Stimulated activated CD8-positive, alpha-beta memory T cell treated with anti-CD3 and anti-CD28 coated beads, Interleukin-12 subunit alpha, Interleukin-12 subunit beta, amount 100 ng/mL, for 24 hours (primary cell): Measurements from ENCODE around the gene KNSTRN.

Experiments
- DNase-seq: peaks from one replicate; pipeline ENCODE4 v3.0.0-alpha.2; 2020; ENCODE audit errors: extremely low read depth

KNSTRN gene

DNA sequence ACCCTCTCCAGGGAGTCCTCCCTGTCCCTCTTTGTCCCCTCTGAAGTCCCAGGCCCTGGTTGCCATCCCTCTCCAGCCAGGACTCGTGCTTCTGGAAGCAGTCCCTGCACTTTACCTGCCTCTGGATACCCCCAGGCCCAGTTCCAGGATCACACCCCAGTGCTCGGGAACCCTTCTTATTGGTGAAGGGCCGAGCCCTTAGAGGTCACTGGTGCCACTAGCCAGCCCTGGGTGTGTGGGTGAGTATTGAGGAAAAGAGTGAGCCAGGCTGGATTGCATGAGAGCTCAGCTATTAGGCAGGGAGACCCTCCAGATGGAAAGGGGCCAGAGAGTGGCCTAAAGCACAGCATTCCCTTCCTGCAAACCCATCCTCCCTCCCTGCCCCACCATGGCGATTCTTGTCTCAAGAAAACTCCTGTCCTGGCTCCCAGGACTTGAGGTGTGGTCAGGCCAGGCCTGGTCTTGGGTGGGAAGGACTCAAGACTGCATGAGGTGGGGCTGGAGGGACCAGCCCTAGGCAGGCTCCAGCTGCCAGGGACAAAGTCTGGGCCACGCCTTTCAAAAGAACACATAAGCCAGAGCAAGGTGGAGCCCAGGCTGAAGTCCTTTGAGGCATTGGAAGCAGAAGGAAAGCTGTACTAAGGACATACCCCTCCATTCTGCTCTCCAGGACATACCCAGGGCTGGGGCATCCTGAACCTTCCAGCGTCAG lies 36.5 kb upstream of the KNSTRN start:
- no peak for DNase-seq

DNA sequence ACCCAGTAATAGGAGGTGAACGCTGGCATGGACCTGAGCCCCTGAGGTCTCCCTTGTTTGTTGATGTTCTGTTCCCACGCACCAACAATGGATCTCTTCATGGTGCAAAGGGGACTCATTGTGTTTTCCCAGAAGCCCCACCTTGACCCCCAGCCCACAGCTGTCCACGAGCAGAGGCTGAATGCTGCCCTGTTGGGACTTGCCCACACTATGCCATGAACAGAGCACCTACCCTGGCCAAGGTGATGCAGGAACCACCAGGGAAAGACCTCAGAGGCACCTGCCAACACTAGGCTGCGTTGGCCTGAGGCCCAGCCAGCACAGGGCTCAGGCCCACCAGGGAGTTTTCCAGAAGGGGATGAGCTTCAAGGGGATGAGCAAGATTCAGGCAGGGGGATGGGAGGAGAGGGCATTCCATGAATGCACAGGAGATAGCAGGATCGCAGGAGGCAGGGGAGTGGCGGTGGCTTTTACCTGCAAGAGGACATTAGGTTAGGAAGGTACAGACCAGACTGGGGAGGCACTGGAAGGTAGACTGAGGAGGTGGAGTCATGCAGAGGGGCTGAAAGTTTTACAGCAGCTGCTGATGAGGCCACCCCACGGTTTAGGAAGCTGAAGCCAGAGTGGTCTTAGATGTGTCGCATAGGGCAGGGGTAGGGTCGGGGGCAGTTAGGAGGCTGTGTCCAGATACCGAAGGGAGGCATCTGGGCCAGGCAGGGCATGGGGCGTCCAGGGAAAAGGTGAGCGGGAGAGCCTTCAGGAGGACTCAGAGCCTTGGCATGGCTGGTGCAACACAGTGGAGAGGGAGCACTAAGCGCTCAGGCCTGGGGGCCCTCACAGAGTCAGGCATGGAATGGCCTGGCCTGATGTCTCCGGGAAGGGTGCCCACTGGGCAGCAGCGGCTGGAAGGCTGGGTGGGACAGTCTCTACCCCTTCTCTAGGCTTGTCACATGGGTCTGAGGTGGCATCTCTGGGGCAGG lies 35.7 kb upstream of the KNSTRN start:
- no peak for DNase-seq

DNA sequence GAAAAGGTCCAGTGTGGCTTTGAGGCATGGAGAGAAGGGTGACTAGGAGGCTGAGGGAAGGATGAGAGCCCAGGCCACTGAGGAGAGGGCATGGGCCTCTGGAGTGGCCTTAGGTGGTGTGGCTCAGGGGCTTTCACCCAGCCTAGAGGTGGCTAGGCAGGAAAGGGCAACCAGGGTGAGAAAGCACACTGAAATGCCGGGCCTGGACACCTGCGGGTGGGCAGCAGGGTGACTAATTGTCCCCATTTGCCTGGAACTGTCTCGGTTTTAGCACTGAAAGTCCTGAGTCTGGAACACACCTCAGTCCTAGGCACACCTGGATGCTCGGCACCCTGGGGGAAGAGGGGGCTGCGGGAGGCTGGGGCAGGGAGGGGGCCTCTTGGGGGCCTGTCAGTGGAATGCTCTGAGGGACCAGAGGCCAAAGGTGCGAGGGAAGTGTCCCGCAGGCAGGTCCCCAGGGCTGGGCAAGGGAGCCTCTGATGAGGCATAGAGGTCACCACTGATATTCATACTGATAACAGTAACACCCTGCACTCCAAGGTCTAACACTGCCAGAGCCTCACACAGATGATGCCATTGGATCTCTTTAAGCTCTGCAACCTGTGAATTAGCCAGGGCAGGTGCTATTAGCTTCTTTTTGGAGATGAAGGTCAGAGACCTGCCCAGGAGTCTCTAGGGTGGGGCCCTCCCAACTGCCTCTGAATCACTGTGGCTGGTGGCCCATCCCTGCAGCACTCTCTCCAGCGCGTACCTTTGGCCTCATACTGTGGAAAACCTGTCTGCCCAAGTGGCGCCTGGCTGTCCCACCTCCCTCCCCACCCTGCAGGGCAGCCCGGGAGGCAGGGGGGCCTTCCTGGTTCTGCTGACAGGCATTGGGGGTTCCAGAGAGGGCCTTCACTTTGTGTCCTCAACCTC lies 34.7 kb upstream of the KNSTRN start:
- no peak for DNase-seq

DNA sequence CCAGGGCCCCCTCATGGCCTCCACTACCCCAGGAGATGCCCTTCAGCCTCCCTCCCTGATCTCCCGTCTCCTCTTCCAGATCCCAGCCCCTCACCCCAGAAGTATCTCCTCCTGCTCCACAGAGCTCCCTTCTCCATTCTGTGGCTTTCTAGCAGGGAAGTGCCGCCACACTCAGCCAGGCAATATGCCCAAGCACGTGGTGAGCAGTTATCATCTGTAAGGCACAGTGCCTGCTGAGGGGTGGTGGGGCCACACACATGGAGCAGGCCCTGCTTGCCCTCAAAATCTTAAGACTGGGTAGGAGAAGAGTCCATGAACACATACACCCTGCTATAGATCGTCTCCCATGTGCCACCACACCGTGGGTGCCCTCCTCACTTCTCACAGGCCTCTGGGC lies 34.0 kb upstream of the KNSTRN start:
- no peak for DNase-seq

DNA sequence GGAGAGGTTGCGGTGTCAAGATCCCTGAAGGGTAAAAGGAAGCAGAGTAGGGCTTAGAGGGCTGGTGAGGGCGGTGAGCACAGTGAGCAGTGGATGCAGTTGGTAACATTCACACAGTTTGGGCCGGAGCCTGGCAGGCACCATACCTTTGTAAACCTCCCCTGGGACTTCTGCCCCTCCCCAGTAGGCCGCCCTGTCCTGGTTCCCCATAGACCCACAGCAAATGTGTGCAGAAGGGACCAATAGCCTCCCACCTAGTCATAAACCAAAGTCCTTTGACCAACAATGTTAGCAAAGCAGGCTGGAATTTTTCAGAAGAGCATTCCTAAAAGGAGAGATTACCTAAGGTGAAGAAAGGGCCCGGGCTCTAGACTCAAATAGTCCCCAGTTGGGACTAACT lies 33.4 kb upstream of the KNSTRN start:
- no peak for DNase-seq

- no peak for DNase-seq
Observed at GRCh38 chr15:40352281-40352901, 30.1 kb upstream of the KNSTRN start.

DNA sequence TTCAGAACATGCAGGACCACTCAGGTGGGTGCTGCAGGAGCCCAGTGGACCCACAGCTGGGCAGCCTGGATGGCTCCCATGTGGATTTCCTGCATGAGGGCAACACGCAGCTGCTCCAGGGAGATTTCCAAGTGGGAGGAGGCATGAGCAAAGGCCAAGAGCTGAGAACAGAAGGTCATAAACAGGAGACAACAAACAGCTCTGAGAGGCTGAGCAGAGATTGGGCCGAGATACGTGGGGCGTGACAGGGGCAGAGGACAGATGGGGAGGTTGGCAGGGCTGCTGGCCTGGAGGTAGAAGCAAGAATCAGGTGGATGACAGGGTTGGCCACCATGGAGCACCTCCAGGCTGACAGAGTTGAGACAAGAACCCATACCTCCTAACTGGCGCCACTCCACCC lies 28.8 kb upstream of the KNSTRN start:
- no peak for DNase-seq

- no peak for DNase-seq
Observed at GRCh38 chr15:40354408-40355171, 27.9 kb upstream of the KNSTRN start.

DNA sequence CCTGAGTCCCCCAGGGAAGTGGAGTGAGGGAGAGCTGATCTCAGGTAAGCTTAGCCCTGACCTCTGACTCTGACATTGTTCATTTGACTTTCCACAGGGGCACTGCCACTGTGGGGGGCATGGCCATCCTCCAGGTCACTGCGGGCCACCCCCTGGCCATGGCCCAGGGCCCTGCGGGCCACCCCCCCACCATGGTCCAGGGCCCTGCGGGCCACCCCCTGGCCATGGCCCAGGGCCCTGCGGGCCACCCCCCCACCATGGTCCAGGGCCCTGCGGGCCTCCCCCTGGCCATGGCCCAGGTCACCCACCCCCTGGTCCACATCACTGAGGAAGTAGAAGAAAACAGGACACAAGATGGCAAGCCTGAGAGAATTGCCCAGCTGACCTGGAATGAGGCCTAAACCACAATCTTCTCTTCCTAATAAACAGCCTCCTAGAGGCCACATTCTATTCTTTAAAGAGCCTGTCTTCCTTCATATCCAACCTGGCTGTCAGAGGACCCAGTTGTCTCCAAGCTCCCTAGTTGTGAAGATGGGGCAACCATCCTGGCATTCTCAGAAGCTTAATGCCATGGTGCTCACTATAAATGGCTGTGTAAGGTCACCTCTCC lies 26.4 kb upstream of the KNSTRN start:
- no peak for DNase-seq

- DNase-seq = no peak
Observed at GRCh38 chr15:40357246-40357645, 25.3 kb upstream of the KNSTRN start.

- peak; percentile 72 for DNase-seq
Observed at GRCh38 chr15:40357723-40358470, 24.6 kb upstream of the KNSTRN start, which contains the start of gene DISP2. Gene DISP2 (plus strand): TSS chr15:40358219. CDS start chr15:40358322, 103 bp downstream.

DNA sequence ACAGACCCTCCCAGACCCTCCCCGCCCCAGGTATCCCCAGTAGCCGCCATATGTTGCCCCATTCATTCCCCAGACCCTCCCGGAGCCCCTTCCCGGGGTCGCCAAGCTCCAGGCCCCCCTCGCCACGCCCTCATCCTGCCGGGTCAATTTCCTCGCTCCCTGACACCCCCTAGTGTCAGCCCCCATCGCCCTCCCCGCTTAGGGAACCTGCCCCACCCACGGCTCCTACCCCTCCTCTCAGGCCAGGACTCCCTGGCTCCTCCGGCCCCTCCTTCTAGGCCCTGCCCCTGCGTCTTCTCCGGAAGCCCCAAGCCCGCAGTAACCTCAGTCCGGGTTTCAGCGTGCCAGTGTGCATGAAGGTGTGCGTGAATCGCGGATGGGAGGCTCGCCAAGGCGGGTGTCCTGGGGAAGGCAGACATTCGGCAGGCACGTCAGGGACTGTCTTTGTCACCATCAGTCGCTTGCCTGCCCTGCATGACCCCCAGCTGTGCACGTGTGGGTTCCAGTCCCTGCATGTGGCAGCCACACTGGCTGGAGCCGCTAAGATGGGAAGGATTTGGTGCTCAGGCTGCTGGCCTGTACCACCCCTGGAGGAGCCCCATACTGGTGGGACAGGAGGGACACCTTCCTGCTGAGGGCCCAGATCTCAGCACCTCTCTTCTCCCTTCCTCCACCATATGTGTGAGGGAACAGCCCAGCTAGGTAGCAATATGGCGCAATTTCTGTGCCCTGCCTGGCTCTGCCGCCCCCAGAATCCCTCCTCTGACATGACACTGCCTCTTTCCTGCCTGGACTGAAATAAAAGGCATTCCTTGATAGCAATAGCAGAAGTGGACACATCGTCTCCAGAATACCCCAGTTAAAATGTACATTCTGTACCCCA lies 23.8 kb upstream of the KNSTRN start:
- no peak for DNase-seq

DNA sequence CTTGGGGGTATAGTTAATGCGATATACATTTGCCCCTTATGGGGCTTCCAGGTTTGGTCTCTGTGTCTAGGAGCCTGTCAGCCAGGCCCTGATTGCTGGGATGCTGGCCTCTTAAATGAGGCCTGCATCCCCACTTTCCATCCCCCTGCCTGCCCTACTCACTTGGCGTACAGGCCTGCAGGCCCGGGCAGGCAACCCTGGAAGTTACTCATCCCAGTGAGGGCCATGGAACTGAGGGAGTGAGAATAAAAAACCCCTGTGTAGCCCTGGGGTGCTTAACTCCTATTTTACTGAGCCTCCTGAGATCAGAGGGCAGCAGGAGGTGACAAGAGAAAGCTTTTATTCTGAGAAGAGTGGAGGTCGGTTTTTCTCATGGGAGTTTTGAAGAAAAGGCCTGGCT lies 22.5 kb upstream of the KNSTRN start:
- DNase-seq = no peak

GRCh38 chr15:40361640-40362039 lies 20.9 kb upstream of the KNSTRN start:
- DNase-seq = no peak

- DNase-seq = no peak
Observed at GRCh38 chr15:40363611-40364010, 18.9 kb upstream of the KNSTRN start.

DNA sequence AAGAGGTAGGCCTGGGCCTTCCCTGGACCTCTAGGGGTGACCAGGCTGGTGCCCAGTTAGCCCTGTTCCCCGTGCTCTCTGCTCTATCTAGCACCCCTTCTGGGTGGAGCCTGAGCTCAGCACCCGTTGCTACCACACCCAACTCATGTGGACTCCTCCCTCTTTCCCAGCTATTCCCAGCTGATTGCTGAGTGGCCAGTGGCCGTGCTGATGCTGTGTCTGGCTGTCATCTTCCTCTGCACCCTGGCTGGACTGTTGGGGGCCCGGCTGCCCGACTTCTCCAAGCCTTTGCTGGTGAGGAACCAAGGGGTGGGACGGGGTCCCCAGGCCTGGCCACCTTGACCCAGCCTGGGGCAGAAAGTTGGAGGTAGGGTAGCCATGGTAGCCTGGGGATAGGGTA lies 18.3 kb upstream of the KNSTRN start:
- DNase-seq = no peak

DNA sequence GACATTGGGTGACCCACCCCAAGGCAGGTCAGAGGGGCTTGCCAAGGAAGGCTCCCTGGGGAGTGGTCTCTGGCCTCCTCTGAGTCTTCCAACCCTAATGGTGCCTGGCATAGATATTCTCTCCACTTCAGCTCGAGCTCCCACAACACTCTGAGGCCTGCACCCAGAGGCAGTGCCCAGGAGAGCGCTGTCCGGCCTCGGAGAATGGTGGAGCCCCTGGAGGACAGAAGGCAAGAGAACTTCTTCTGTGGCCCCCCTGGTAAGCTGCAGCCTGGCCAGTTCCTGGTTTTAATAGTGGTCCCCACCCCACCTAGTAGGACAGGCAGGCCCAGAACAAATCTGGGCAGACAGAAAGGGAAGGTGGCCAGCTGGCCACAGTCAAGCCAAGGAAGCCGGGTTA lies 17.5 kb upstream of the KNSTRN start:
- no peak for DNase-seq
